Epithelial cell of esophagus (primary cell): Measurements from ENCODE around the gene SPTBN1.

ENCODE experiments used
- DNase-seq: peaks from one replicate; pipeline ENCODE4 v3.0.0; 2010; ENCODE audit warnings: low read depth
- H3K4me3 ChIP-seq: 2 replicates; pipeline ENCODE4 v1.5.1; 2011; ENCODE audit warnings: mild to moderate bottlenecking, low read length, control low read depth
- TF ChIP-seq, protein P1 (sequence below): IDR thresholded peaks from 2 replicates; pipeline ENCODE4 v1.5.1; 2011; ENCODE audit warnings: low read depth, mild to moderate bottlenecking, low read length, control low read depth, inconsistent platforms; ENCODE audit not compliant: insufficient read depth; ENCODE audit errors: missing control alignments

The SPTBN1 gene

DNA sequence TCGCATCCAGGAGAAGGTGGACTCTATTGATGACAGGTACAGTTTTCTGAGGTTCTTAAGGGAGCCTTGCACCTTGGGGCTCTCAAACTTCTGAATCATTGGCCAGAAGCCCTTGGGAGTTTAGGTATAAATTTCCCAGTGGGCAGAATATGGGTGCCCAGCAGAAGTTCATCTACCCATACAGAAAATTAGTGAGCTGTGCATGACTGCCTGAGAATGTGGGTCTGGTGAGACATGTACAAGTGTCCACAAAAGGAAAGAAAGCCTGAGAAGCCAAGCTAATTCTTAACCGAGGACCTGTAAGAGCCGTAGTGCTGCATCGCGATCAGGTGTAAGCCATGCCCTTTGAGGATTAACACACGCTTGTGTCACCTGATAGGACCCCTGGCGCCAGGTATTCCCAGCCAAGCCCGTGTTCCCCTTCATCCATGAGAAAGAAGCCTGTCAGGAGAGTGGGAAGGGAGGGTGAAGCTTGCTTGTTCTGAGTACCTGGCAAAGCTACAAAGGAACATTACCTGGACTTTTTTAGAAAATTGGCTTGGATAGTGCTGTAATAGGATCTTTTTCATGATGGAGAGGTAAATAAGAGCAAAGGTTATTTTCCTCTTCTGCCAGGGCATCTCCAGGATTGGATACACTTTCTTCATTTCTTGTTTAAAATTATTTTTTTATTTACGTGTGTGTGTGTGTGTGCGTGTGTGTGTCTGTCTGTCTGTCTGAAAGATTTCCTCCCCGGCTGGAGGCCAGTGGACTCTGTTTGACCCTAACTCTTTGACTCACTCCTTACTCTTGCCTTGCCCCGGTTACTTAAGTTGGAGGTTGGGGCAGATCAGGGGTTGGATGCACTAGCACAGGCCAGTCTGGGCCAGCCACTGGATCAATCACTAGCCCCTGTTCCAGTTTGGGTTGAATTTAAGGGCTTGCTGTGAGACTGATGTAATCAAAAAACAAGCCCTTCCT, 176.9 kb downstream of the SPTBN1 start:
- TF ChIP-seq, protein P1, sequence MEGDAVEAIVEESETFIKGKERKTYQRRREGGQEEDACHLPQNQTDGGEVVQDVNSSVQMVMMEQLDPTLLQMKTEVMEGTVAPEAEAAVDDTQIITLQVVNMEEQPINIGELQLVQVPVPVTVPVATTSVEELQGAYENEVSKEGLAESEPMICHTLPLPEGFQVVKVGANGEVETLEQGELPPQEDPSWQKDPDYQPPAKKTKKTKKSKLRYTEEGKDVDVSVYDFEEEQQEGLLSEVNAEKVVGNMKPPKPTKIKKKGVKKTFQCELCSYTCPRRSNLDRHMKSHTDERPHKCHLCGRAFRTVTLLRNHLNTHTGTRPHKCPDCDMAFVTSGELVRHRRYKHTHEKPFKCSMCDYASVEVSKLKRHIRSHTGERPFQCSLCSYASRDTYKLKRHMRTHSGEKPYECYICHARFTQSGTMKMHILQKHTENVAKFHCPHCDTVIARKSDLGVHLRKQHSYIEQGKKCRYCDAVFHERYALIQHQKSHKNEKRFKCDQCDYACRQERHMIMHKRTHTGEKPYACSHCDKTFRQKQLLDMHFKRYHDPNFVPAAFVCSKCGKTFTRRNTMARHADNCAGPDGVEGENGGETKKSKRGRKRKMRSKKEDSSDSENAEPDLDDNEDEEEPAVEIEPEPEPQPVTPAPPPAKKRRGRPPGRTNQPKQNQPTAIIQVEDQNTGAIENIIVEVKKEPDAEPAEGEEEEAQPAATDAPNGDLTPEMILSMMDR: no peak
- DNase-seq: peak; percentile 49
- no peak overlapping the region for H3K4me3 ChIP-seq

- H3K4me3 ChIP-seq: no peak overlapping the region
- TF ChIP-seq, protein P1: no peak
- DNase-seq: no peak
These were observed 177.9 kb downstream of the SPTBN1 start for GRCh38 chr2:54634021-54634420.

- H3K4me3 ChIP-seq: no peak overlapping the region
- DNase-seq: peak; percentile 83
- TF ChIP-seq, protein P1: no peak
These were observed 178.7 kb downstream of the SPTBN1 start for GRCh38 chr2:54634564-54635511.

GRCh38 chr2:54635554-54636152, 179.5 kb downstream of the SPTBN1 start:
- TF ChIP-seq, protein P1: no peak
- H3K4me3 ChIP-seq: no peak overlapping the region
- no peak for DNase-seq

DNA sequence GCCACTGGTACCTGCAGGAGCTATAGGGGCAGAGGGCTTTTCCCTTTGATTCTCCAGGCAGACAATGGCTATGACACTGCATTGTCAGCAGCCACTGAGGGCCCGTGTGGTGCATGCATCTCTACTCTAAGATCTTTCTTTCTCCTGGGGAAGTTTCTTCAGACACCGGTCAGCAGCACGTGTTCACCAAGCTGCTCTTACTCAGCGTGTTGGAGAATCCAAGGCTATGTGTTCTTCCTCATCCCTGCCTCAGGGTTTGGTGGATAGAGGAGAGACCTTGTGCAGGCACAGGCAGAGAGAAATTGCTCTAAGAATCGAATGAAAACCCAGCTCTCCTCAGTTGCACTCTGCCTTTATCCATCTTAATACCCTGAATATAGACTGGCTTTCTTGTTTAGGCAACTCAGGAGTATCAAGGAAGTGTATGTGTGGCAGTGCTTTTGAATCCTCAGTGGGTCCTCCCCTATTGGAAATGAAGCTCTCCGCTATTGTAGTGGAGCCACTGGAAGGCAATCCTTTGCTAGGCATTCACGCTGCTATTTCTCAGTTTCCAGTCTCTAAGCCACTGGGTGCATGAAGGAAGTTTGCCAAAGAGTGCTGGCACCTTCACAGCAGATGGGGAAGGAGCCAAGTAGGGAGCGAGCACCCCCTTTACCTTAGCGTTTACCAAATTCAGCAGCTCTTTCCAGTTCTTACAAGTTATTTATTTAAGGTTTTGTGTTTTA, 180.4 kb downstream of the SPTBN1 start:
- no peak for DNase-seq
- TF ChIP-seq, protein P1: no peak
- no peak overlapping the region for H3K4me3 ChIP-seq

- no peak overlapping the region for H3K4me3 ChIP-seq
- DNase-seq: no peak
- TF ChIP-seq, protein P1: no peak
These were observed 182.0 kb downstream of the SPTBN1 start for GRCh38 chr2:54638103-54638502.
